Ectodermal cell (in vitro differentiated cells): ENCODE data around the gene ICE1.
"Not testable (repeated sequence)": the region's sequence is repeated elsewhere in the genome, so short reads cannot be mapped to it uniquely, and the experiment has no call there.

Source experiments
- H3K27ac ChIP-seq: 2 replicates; pipeline ENCODE4 v1.7.0; 2013; ENCODE audit warnings: mild to moderate bottlenecking, low read depth, low read length; ENCODE audit not compliant: insufficient read depth, poor library complexity, severe bottlenecking
- H3K27me3 ChIP-seq: 2 replicates; pipeline ENCODE4 v1.7.0; 2013; ENCODE audit warnings: mild to moderate bottlenecking, low read length; ENCODE audit not compliant: insufficient read depth, control insufficient read depth, poor library complexity, severe bottlenecking
- H3K36me3 ChIP-seq: one replicate; pipeline ENCODE4 v1.7.0; 2013; ENCODE audit warnings: low read length; ENCODE audit not compliant: control insufficient read depth, insufficient read depth
- H3K4me1 ChIP-seq: one replicate; pipeline ENCODE4 v1.7.0; 2013; ENCODE audit warnings: low read length; ENCODE audit not compliant: control insufficient read depth, insufficient read depth
- H3K4me3 ChIP-seq: 2 replicates; pipeline ENCODE4 v1.7.0; 2013; ENCODE audit warnings: low read depth, low read length, control low read depth; ENCODE audit not compliant: insufficient read depth
- H3K9me3 ChIP-seq: 2 replicates; pipeline ENCODE4 v1.7.0; 2013; ENCODE audit warnings: mild to moderate bottlenecking, low read length, moderate library complexity; ENCODE audit not compliant: control insufficient read depth
- WGBS, 2 experiments: methylation state at CpG; one replicate each; pipeline ENCODE4 v1.1.7; 2013; ENCODE audit warnings: missing lambda C conversion rate in 2 of 2; 5-methylcytosine and 5-hydroxymethylcytosine counted together

The ICE1 gene

DNA sequence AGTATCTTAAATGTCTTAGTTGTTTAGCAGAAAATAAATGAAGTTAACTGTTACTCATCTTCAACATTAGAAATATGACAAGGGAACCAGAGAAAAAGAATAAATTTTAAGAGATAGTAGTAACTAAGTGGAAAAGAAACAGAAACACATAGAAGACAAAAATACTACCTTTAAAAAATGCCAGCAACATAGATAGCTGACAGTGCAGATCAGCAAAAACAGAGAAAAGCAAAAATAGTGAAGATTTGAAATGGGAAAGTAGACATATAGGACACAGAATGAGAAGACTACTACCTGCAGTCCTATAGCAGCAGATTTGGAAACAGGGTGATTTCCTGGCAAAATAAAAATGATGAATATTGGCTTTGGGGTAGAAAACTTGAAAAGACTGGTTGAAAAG is 48.5 kb downstream of the ICE1 start:
- H3K27me3 ChIP-seq = no peaks in the 10 kb centered on the region
- H3K4me1 ChIP-seq = no peaks in the 10 kb centered on the region
- no peaks in the 10 kb centered on the region for H3K9me3 ChIP-seq
- no peak overlapping the region for H3K4me3 ChIP-seq
- H3K36me3 ChIP-seq = peaks cover 8% of the 10 kb centered on the region
- H3K27ac ChIP-seq = no peak overlapping the region

DNA sequence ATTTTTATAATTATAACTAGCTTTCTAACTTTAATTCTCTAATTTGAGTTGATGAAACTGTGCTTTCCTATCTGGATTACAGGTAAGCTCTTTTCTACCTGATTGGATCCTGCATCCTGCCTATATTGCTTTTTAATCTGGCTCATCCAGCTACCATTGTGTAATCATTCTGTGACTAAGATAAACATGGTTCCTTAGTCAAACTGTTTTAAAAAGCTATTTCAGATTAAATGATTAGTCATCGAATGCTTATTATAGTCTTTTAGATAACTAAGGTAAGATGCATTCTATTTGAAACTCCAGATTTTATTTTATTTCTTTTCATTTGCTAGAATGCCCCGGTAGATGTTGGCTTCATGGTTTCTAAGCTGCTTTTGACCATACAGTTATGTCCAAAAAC is 50.7 kb downstream of the ICE1 start:
- 71 to 100% methylated on average over 1 of the region's 2 CpGs for WGBS, 2 experiments
- Histone ChIP-seq H3K36me3 (peaks cover 12% of the 10 kb centered on the region), H3K9me3 (no peaks in the 10 kb centered on the region)

DNA sequence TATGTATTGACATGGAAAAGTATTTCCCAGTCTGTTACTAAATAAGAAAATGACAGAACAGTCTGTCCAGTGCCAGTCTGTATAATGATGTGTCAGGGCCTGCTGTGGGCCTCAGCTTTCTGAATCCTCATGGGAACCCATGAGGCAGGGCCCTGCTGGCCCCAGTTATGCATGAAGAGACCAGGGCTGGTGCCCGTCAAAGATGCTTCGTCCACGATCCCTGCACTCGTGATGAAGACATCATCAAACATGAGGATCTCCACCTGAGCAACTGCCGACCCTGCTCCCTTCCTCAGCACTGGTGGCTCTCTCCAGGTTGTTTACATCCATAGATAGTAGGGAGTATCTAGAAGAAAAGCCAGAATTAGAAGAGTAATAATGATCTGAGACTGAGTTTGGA is 52.5 kb downstream of the ICE1 start:
- Histone ChIP-seq H3K4me3 (no peak overlapping the region), H3K36me3 (peaks cover 12% of the 10 kb centered on the region), H3K27ac (no peak overlapping the region), H3K9me3 (no peaks in the 10 kb centered on the region), H3K4me1 (no peaks in the 10 kb centered on the region), H3K27me3 (no peaks in the 10 kb centered on the region)
- 96% methylated on average over 5 of the region's 5 CpGs for WGBS, 2 experiments

More for the DNA sequence above, 50.7 kb downstream of the ICE1 start:
- Histone ChIP-seq H3K4me3 (no peak overlapping the region), H3K4me1 (no peaks in the 10 kb centered on the region), H3K27ac (no peak overlapping the region), H3K27me3 (no peaks in the 10 kb centered on the region)

DNA sequence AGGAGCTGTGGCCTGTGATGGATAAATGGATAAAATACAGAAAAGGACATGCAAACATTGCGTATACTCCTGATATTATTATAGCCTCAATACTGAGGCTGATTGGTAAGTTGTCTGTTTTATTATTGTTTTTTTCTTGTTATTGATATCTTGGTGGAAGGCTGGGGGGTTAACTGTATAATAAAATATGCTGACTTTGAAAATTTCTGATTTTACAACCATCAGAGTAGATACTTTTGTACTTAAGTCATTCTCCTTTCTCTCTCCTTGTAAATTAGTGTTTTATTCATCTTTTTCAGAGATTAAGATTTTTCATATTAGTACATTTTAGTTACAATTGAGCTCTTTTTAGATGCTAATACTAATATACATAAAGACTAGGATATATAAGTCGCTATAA is 53.5 kb downstream of the ICE1 start:
- 90 to 100% methylated on average over 1 to 2 of the region's 2 CpGs for WGBS, 2 experiments
- H3K9me3 ChIP-seq = no peaks in the 10 kb centered on the region
- no peaks in the 10 kb centered on the region for H3K27me3 ChIP-seq
- H3K27ac ChIP-seq = no peak overlapping the region
- H3K4me1 ChIP-seq = no peaks in the 10 kb centered on the region
- no peak overlapping the region for H3K4me3 ChIP-seq
- peaks cover 12% of the 10 kb centered on the region for H3K36me3 ChIP-seq

DNA sequence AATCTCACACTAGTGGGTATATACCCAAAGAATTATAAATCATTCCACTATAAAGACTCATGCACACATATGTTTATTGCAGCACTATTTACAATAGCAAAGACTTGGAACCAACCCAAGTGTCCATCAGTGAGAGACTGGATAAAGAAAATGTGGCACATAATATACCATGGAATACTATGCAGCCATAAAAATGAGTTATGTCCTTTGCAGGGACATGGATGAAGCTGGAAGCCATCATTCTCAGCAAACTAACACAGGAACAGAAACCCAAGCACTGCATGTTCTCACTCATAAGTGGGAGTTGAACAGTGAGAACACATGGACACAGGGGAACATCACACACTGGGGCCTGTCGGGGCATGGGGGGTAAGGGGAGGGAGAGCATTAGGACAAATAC is 57.1 kb downstream of the ICE1 start:
- not testable (repeated sequence) for H3K27ac ChIP-seq, H3K4me3 ChIP-seq, H3K4me1 ChIP-seq, H3K9me3 ChIP-seq, H3K36me3 ChIP-seq, H3K27me3 ChIP-seq
- WGBS, 2 experiments = 100% methylated on average over 1 of the region's 1 CpG

DNA sequence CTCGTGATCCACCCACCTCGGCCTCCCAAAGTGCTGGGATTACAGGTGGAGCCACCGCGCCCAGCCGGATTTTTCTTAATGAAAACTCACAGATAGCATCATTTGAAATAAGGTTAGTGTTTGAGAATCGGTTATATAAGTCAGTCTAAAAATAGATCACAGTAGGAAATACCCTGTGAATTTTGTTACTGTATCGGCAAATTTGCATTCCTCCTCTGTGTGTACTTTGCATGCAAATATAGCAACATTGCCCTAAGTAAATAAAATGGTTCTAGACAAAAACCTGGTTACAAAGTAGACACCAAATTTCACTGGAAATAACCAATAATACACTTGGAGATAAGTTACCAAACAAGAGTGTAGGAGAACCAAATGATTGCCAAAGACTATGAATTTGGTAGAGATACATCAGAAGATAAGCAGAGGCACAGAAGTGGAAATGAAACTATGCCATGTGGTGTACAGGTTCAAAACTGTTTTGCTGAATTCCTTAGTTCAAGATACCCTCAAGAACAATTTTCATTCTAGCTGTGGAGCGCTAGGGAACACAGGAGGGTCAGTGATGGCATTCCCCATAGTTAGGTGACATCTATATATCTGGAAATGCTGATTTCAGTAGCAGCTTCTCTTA is 58.1 kb downstream of the ICE1 start:
- Histone ChIP-seq H3K27ac (no peak overlapping the region), H3K4me1 (no peaks in the 10 kb centered on the region), H3K9me3 (no peaks in the 10 kb centered on the region), H3K4me3 (no peak overlapping the region), H3K27me3 (no peaks in the 10 kb centered on the region), H3K36me3 (peaks cover 3% of the 10 kb centered on the region)
- WGBS, 2 experiments = 93 to 98% methylated on average over 8 of the region's 8 CpGs

DNA sequence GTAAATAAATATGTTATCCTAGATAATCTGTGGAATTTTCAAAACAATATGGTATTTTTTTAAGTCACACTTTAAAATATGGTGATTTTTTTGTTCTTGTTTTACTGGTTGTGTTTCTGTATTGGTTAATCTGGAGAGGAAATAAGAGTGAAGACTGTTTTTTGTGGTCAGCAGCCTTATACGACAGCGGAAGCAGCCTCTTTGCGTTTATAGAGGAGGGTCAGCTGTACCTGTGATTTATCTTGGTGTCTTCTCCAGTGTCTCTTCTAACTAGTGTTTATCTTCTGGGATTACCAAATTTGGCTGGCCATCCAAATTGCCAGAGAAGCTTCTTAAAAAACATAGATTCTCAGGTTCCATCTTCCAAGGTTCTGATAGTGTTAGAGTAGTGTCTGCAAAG is 58.7 kb downstream of the ICE1 start:
- Histone ChIP-seq H3K27ac (no peak overlapping the region), H3K4me1 (no peaks in the 10 kb centered on the region), H3K36me3 (peaks cover 3% of the 10 kb centered on the region), H3K4me3 (no peak overlapping the region), H3K9me3 (no peaks in the 10 kb centered on the region), H3K27me3 (no peaks in the 10 kb centered on the region)
- 89 to 95% methylated on average over 3 of the region's 3 CpGs for WGBS, 2 experiments

DNA sequence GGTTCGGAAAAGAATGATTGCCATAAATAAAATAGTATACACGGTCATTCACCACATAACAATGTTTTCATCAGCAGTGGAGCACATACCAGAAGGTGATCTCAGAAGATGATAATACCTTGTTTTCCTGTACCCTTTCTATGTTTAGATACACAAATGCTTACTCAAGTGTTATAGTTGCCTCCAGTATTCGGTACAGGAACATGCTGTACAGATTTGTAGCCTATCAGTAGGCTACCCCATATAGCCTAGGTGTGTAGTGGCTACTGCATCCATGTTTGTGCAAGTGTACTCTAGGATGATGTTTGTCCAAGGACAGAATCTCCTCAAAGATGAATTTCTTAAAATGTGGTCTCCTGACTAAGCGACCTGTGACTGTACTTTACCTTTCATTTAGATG is 59.2 kb downstream of the ICE1 start:
- H3K4me3 ChIP-seq = no peak overlapping the region
- no peak overlapping the region for H3K27ac ChIP-seq
- no peaks in the 10 kb centered on the region for H3K36me3 ChIP-seq
- WGBS, 2 experiments = 97 to 100% methylated on average over 3 to 4 of the region's 4 CpGs
- H3K9me3 ChIP-seq = no peaks in the 10 kb centered on the region
- no peaks in the 10 kb centered on the region for H3K27me3 ChIP-seq
- no peaks in the 10 kb centered on the region for H3K4me1 ChIP-seq

DNA sequence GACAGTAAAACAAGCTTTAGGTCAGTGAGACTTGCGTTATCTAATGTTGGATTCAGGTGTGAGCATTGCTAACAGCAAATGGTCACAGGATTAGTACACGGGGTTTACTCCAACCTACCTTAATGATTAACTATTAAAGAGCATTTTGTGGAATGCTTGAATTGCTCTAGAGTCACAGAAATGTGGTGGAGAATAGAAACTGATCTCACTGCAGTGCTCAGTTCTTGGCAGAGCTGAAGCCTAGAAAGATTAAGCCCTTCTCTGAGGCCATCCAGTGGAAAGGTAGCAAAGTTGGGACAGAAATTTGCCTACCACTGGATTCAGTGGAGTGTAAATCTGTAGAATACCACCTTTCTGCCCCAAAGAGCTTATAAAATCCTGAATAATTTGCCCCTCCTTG is 60.9 kb downstream of the ICE1 start:
- H3K9me3 ChIP-seq = no peaks in the 10 kb centered on the region
- H3K4me1 ChIP-seq = no peaks in the 10 kb centered on the region
- no peak overlapping the region for H3K27ac ChIP-seq
- H3K4me3 ChIP-seq = no peak overlapping the region
- H3K27me3 ChIP-seq = no peaks in the 10 kb centered on the region
- WGBS, 2 experiments = 97 to 100% methylated on average over 1 to 2 of the region's 2 CpGs
- no peaks in the 10 kb centered on the region for H3K36me3 ChIP-seq

DNA sequence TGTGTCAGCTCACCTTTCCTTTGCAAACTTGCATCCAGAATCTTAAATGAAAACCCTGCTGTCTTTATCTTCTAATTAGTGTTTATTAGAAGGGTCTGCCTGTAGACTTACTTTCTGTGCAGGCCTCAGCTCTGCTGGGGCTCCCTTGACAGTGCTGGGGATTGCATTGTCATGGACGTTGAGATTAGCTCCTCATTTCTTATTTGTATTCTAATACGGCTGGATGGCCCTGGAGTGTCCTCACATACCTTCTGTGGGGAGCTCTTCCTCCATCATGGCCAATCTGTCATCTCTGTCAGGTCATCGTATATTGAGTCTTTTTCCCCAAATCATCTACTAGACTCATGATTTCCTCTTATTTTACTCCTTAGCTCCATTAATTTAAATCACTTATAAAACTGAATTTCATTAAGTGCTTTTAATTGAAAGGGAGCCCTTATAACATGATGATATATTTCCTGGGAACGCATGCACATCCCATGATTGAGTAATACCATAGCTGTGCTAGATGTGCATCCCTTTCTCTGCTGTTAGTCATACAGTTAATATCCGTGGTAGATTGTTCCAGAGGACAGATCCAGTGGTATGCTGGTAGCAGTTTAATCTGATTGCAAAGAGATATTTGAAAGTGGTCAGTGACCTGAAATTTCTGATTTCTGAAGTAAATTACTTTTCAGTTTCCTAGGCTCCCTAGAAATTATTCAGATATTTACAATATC is 61.6 kb downstream of the ICE1 start:
- Histone ChIP-seq H3K4me1 (no peaks in the 10 kb centered on the region), H3K9me3 (no peaks in the 10 kb centered on the region), H3K27ac (no peak overlapping the region), H3K27me3 (no peaks in the 10 kb centered on the region), H3K36me3 (no peaks in the 10 kb centered on the region), H3K4me3 (no peak overlapping the region)
- WGBS, 2 experiments = 73 to 83% methylated on average over 5 of the region's 5 CpGs
